Lower lobe of right lung (tissue), 2 donors: Measurements from ENCODE around the gene SH2B3. TPM values are rescaled to one million over a fixed set of nuclear protein-coding genes. Genes with fewer than 3 reads are reported as not detected.
"Not testable (repeated sequence)": the region's sequence is repeated elsewhere in the genome, so short reads cannot be mapped to it uniquely, and the experiment has no call there.

Experiments used
- ATAC-seq, 2 donors: fragments of 200-7000 bp; cut with Tn5 transposase; one replicate each; pipeline ENCODE4 v1.9.1; 2020 to 2022; ENCODE audit warnings: mild to moderate bottlenecking in 2 of 2, moderate library complexity in 2 of 2
- DNase-seq: peaks from one replicate; pipeline ENCODE4 v3.0.0-alpha.2; 2020
- H3K27ac ChIP-seq: fragments of 200-600 bp; one replicate; pipeline ENCODE4 v1.8.0; 2022
- H3K27me3 ChIP-seq: fragments of 200-600 bp; one replicate; pipeline ENCODE4 v1.8.0; 2022; ENCODE audit warnings: low read depth
- H3K36me3 ChIP-seq: fragments of 200-600 bp; one replicate; pipeline ENCODE4 v1.8.0; 2022; ENCODE audit warnings: mild to moderate bottlenecking
- H3K4me1 ChIP-seq: fragments of 200-600 bp; one replicate; pipeline ENCODE4 v1.8.0; 2022
- H3K4me3 ChIP-seq: fragments of 200-600 bp; one replicate; pipeline ENCODE4 v1.8.0; 2022; ENCODE audit warnings: mild to moderate bottlenecking
- H3K9me3 ChIP-seq: fragments of 200-600 bp; one replicate; pipeline ENCODE4 v1.8.0; 2022
- intact Hi-C: fragments of 100-400 bp; cut with DNase I; formaldehyde crosslinking; loops from one replicate; pipeline ENCODE4 v1.11.0; 2022
- total RNA-seq: library from RNA; stranded (reverse); fragmentation: NEBNext Ultra II Directional; extraction: Animal tissue kit (Norgen Biotek cat#: 25700); gene quantifications from one replicate; pipeline ENCODE4 v1.2.1, GENCODE V29; 2021
- TF ChIP-seq, protein P1 (sequence below): fragments of 200-600 bp; IDR thresholded peaks from one replicate; pipeline ENCODE4 v1.8.0; 2022; ENCODE audit warnings: antibody characterized with exemption, mild to moderate bottlenecking
- donor health status: DM: no; HTN: yes; CAD: no; lungs with severe emphysema.

SH2B3 gene
- total RNA-seq, 1 donor from 2014 or later = 49.5 TPM

DNA sequence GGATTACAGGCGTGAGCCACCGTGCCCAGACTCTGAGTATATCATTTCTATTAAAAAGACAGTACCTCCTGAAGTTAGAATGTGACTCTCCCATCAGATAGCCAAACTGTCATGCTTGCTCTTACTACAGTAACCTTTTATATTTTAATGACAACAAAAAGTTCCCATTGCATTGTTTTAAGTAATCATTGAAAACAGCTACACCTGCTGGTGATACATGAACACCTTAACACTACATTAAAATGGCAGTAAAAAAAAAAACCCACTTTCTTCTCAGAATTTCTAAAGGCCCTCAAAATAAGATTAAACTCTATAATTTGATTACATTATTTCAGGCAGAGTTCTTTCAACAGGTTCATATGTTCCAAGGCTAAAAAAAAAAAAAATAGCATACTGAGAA is 76.7 kb downstream of the SH2B3 start:
- Histone ChIP-seq H3K27ac (no peak overlapping the region), H3K9me3 (no peaks in the 10 kb centered on the region), H3K36me3 (peaks cover 95% of the 10 kb centered on the region), H3K4me1 (no peaks in the 10 kb centered on the region), H3K27me3 (no peaks in the 10 kb centered on the region), H3K4me3 (no peak overlapping the region)
- intact Hi-C loops = no loop called here
- TF ChIP-seq, protein P1, sequence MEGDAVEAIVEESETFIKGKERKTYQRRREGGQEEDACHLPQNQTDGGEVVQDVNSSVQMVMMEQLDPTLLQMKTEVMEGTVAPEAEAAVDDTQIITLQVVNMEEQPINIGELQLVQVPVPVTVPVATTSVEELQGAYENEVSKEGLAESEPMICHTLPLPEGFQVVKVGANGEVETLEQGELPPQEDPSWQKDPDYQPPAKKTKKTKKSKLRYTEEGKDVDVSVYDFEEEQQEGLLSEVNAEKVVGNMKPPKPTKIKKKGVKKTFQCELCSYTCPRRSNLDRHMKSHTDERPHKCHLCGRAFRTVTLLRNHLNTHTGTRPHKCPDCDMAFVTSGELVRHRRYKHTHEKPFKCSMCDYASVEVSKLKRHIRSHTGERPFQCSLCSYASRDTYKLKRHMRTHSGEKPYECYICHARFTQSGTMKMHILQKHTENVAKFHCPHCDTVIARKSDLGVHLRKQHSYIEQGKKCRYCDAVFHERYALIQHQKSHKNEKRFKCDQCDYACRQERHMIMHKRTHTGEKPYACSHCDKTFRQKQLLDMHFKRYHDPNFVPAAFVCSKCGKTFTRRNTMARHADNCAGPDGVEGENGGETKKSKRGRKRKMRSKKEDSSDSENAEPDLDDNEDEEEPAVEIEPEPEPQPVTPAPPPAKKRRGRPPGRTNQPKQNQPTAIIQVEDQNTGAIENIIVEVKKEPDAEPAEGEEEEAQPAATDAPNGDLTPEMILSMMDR = no peak
- no peak for DNase-seq
- no peak for ATAC-seq

DNA sequence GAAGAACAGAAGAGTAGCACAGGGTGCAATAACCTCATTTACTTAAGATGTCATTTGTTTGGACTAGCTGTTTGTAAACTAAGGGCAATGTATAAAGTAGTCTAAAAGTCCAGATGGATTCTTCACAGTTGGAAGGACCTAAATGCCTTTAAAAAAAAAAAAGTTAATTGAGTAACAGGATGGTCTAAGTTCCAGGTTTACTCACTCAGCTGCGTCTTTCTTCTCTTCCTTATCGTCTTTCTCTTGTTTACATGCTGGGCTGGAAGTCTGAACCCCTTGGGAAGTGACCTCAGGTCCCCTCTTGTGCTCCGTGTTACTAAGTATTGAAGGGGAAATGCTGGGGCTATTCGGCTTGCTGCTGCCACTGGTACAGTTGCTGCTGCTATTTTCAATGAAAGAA is 82.5 kb downstream of the SH2B3 start:
- H3K4me1 ChIP-seq = peaks cover 10% of the 10 kb centered on the region
- no peak overlapping the region for H3K4me3 ChIP-seq
- no peaks in the 10 kb centered on the region for H3K9me3 ChIP-seq
- DNase-seq (no peak), ATAC-seq (no peak)
- TF ChIP-seq, protein P1 = no peak
- H3K36me3 ChIP-seq = peaks cover 93% of the 10 kb centered on the region
- intact Hi-C loops = no loop called here
- no peak overlapping the region for H3K27ac ChIP-seq
- no peaks in the 10 kb centered on the region for H3K27me3 ChIP-seq

DNA sequence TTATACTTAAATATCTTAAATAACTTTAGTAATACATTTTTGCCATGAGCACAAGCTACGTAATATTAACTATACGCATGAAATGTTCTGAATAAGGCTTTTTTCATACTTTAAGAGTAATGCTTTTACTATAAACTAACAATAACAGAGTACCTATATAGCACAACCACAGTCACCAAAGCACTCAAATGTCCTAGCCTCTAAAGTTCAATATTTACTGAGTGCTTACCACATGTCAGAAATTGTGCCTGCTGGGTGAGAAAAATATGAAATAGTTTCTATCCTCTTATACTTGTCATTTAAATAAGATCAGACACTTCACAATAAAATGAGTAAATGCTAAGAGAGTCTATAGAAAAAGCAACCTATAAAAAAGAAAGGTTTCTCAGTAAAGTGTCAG is 83.1 kb downstream of the SH2B3 start:
- ATAC-seq = no peak
- peaks cover 93% of the 10 kb centered on the region for H3K36me3 ChIP-seq
- H3K4me1 ChIP-seq = peaks cover 10% of the 10 kb centered on the region

DNA sequence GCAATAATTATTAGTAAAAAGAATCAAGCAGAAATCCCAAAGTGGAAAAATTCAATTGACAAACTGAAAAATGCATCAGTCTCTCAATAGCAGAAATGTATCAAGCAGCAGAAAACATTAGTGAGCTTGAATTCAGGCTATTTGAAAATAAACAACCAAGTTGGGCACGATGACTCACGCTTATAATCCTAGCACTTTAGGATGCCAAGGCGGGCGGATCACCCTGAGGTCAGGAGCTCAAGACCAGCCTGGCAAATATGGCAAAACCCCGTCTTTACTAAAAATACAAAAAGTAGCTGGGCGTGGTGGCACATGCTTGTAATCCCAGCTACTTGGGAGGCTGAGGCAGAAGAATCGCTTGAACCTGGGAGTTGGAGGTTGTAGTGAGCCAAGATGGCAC is 87.3 kb downstream of the SH2B3 start:
- H3K27me3 ChIP-seq, H3K9me3 ChIP-seq, H3K4me3 ChIP-seq, ATAC-seq, DNase-seq, H3K4me1 ChIP-seq, H3K27ac ChIP-seq, intact Hi-C loops: not testable (repeated sequence)
- H3K36me3 ChIP-seq = peaks cover 83% of the 10 kb centered on the region

More for the DNA sequence above, 83.1 kb downstream of the SH2B3 start:
- TF ChIP-seq, protein P1 = no peak
- H3K4me3 ChIP-seq = no peak overlapping the region
- H3K27me3 ChIP-seq = no peaks in the 10 kb centered on the region
- no peak for DNase-seq
- H3K27ac ChIP-seq = no peak overlapping the region
- H3K9me3 ChIP-seq = no peaks in the 10 kb centered on the region
- intact Hi-C loops = no loop called here

DNA sequence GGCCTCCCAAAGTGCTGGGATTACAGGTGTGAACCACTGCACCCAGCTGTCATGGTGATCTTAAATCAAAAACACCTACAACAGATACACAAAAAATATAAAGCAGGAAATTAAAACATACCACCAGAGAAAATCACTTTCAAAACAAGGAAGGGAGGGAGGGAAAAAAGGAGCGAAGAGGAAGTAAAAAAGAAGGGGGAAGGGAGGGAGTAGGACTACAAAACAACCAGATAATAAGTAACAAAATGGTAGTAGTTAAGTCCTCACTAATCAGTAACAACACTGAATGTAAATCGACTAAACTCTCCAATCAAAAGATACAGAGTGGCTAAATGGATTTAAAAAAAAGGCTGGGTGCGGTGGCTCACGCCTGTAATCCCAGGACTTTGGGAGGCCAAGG is 89.0 kb downstream of the SH2B3 start:
- H3K4me3 ChIP-seq = no peak overlapping the region
- H3K27me3 ChIP-seq = no peaks in the 10 kb centered on the region
- TF ChIP-seq, protein P1 = no peak
- ATAC-seq (no peak), DNase-seq (no peak)
- no peaks in the 10 kb centered on the region for H3K4me1 ChIP-seq
- H3K9me3 ChIP-seq = no peaks in the 10 kb centered on the region
- no peak overlapping the region for H3K27ac ChIP-seq
- intact Hi-C loops = no loop called here
- H3K36me3 ChIP-seq = peaks cover 68% of the 10 kb centered on the region

Other genes with a start within 250 kb of the SH2B3 start
- gene PHETA1, start 36.8 kb upstream of the SH2B3 start, total RNA-seq = 20.5 TPM
- 70.3 TPM for gene ATXN2, start 193.4 kb downstream of the SH2B3 start, total RNA-seq